Transverse colon (tissue), 4 donors: Measurements from ENCODE around the gene CISH.

ENCODE experiments used
- CTCF ChIP-seq, 5 experiments: fragments of 200-600 bp in 3 of 5; fragments of 450-650 bp in 2 of 5; sonication (generic) in 3 of 5; IDR thresholded peaks; 1 replicate in 2 of 5; 2 replicates in 3 of 5; pipeline ENCODE4 v1.5.1; 2016 to 2017; ENCODE audit warnings: antibody characterized with exemption in 5 of 5, inconsistent platforms in 3 of 5, mild to moderate bottlenecking in 2 of 5, moderate library complexity in 1 of 5
- EP300 ChIP-seq: sonication (generic); formaldehyde crosslinking; IDR thresholded peaks from one replicate; pipeline ENCODE4 v1.6.1; 2017; ENCODE audit warnings: antibody characterized with exemption, low read depth
- POLR2A ChIP-seq: fragments of 450-650 bp; IDR thresholded peaks from one replicate; pipeline ENCODE4 v1.6.1; 2016; ENCODE audit warnings: antibody characterized with exemption, mild to moderate bottlenecking, moderate library complexity
- POLR2AphosphoS5 ChIP-seq, 3 donors: sonication (generic); formaldehyde crosslinking; IDR thresholded peaks; one replicate each; pipeline ENCODE4 v1.6.1; 2016; ENCODE audit warnings: antibody characterized with exemption in 3 of 3

DNA sequence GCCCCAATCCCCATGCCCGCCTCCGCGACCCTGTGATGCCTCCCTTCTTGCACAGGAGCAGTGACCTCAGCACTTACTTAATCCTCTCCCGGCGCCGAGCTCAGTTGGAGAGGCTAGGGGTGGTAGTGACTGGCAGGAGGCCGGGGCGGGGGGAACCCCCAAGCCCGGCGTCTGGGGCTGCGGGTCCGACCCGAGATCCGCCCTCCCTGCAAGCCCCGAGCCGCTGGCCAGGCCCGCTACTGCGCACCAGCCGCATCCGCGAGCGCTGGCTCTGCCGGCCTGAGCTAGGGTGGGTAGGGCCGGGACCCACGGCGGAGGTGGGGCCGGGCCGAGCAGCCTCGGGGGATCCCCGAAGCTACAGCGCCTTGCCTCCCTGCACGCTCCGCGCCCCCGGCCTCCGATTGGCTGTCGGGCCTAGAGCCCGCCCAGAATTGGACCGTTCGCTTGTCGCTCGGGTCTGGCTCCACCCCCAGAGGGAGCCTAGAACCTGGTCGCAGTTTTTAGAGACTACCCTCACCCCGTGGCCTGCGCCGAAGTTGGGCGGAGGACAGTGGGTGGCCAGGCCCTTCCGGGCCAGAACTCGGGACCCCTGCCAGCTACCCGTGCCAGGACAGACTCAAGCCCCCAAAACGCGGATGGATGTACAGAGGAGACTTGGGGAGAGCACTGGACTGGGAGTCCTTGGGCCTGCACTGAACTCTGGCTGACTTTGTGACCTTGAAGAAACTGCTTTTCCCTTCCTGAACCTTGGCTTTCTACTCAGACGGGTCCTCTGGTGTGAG lies 44.0 kb downstream of the CISH start, which contains the start of gene C3orf18:
- TF ChIP-seq CTCF (IDR thresholded peaks at IDR 0.05) (no peak), EP300 (no peak), POLR2A (peak; percentile 41), POLR2AphosphoS5 (IDR thresholded peaks at IDR 0.05) (peak in 2 of 3 donors; percentile 35 to 41)
